Stimulated activated CD8-positive, alpha-beta memory T cell treated with anti-CD3 and anti-CD28 coated beads, Interleukin-7, amount 100 ng/mL, for 24 hours (primary cell): ENCODE data around the gene S100G.
"Not testable (repeated sequence)": the region's sequence is repeated elsewhere in the genome, so short reads cannot be mapped to it uniquely, and the experiment has no call there.

Experiments
- DNase-seq: peaks from one replicate; pipeline ENCODE4 v3.0.0-alpha.2; 2020; ENCODE audit warnings: low read depth

Gene S100G

GRCh38 chrX:16649858-16650257, at the start of gene S100G:
Gene S100G, plus strand, starts transcription at chrX:16650158. Its CDS starts 849 bp downstream, at chrX:16651007.
- DNase-seq = no peak

GRCh38 chrX:16601885-16602284, 48.1 kb upstream of the S100G start:
- no peak for DNase-seq

GRCh38 chrX:16603235-16603634, 46.7 kb upstream of the S100G start:
- DNase-seq = not testable (repeated sequence)

- DNase-seq = no peak
Observed at GRCh38 chrX:16603822-16604221, 46.1 kb upstream of the S100G start.

GRCh38 chrX:16604337-16604736, 45.6 kb upstream of the S100G start:
- no peak for DNase-seq

GRCh38 chrX:16606142-16606720, 43.7 kb upstream of the S100G start:
- DNase-seq = no peak

- DNase-seq = no peak
Observed at GRCh38 chrX:16610121-16610621, 39.8 kb upstream of the S100G start.

GRCh38 chrX:16610654-16611053, 39.3 kb upstream of the S100G start:
- DNase-seq = not testable (repeated sequence)

- no peak for DNase-seq
Observed at GRCh38 chrX:16612257-16612897, 37.6 kb upstream of the S100G start.

GRCh38 chrX:16617382-16617781, 32.6 kb upstream of the S100G start:
- DNase-seq = no peak

GRCh38 chrX:16618422-16618821, 31.5 kb upstream of the S100G start:
- DNase-seq = no peak

GRCh38 chrX:16619024-16619423, 30.9 kb upstream of the S100G start:
- no peak for DNase-seq

- not testable (repeated sequence) for DNase-seq
Observed at GRCh38 chrX:16628511-16628910, 21.4 kb upstream of the S100G start.

- DNase-seq = no peak
Observed at GRCh38 chrX:16628946-16629595, 20.9 kb upstream of the S100G start.

- no peak for DNase-seq
Observed at GRCh38 chrX:16629909-16630308, 20.0 kb upstream of the S100G start.

- no peak for DNase-seq
Observed at GRCh38 chrX:16633754-16634153, 16.2 kb upstream of the S100G start.

- DNase-seq = no peak
Observed at GRCh38 chrX:16635040-16635439, 14.9 kb upstream of the S100G start.

GRCh38 chrX:16635596-16635995, 14.4 kb upstream of the S100G start:
- no peak for DNase-seq

GRCh38 chrX:16638533-16638932, 11.4 kb upstream of the S100G start:
- DNase-seq = no peak

- DNase-seq = no peak
Observed at GRCh38 chrX:16639966-16640365, 10.0 kb upstream of the S100G start.

GRCh38 chrX:16640823-16641222, 9.1 kb upstream of the S100G start:
- no peak for DNase-seq

GRCh38 chrX:16643176-16643575, 6.8 kb upstream of the S100G start:
- no peak for DNase-seq

GRCh38 chrX:16646366-16647138, 3.4 kb upstream of the S100G start:
- DNase-seq = no peak
